Kidney epithelial cell (primary cell): Measurements from ENCODE around the gene VPS16. TPM values are rescaled to one million over a fixed set of nuclear protein-coding genes. Genes with fewer than 3 reads are reported as not detected.
A peak's percentile ranks its signal among the peaks of the same experiment; 100 is the strongest.

ENCODE experiments used
- DNase-seq: peaks from one replicate; pipeline ENCODE4 v3.0.0-alpha.2; 2010; ENCODE audit warnings: low read depth
- H3K27me3 ChIP-seq: 2 replicates; pipeline ENCODE4 v1.6.0; 2011; ENCODE audit warnings: low read length; ENCODE audit not compliant: control insufficient read depth, insufficient read depth
- H3K36me3 ChIP-seq: 2 replicates; pipeline ENCODE4 v1.5.1; 2011; ENCODE audit warnings: low read length; ENCODE audit not compliant: control insufficient read depth, insufficient read depth
- H3K4me3 ChIP-seq: 2 replicates; pipeline ENCODE4 v1.5.1; 2011; ENCODE audit warnings: low read depth, mild to moderate bottlenecking, control low read depth, low read length
- total RNA-seq: library from RNA; depleted of rRNA; stranded (reverse); fragments of >200 nt; gene quantifications from 2 replicates; pipeline ENCODE4 v1.2.3, GENCODE V29; 2015
- TF ChIP-seq, protein P1 (sequence below): IDR thresholded peaks from 2 replicates; pipeline ENCODE4 v1.5.1; 2011; ENCODE audit warnings: mild to moderate bottlenecking, moderate library complexity, low read length, control low read depth, inconsistent platforms; ENCODE audit not compliant: insufficient read depth, poor library complexity, severe bottlenecking

Gene VPS16
- total RNA-seq, 1 donor from 2014 or later: 38.6 TPM

DNA sequence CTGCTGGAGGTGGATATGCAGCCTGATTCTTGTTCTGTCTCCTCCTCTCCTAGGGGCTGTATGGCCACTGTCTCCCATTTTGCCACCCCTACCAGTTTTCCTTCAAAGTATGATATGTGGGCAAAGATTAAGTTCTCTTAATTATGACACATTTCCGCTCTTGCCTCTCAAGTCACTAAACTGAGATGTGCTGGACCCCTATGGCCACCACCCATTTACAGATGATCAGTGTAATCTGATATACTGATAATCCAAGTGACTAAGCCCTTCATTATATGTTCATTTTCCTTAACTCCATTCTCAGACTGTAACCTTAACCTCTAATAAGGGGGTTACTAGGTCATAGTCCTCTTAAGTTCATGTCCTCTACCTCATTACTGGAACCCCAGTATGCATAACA is 26.5 kb upstream of the VPS16 start:
- DNase-seq: no peak
- H3K4me3 ChIP-seq: no peak overlapping the region

GRCh38 chr20:2814587-2815051 is 25.9 kb upstream of the VPS16 start, which contains the start of gene C20orf141:
C20orf141 (plus strand) TSS chr20:2814987; CDS start chr20:2815185, 198 bp downstream.
- H3K36me3 ChIP-seq: no peaks in the 10 kb centered on the region
- no peak within 1 kb of the TSS for H3K4me3 ChIP-seq
- H3K27me3 ChIP-seq: peaks cover 6% of the 10 kb centered on the region
- peak; percentile 85 for DNase-seq
- TF ChIP-seq, protein P1, sequence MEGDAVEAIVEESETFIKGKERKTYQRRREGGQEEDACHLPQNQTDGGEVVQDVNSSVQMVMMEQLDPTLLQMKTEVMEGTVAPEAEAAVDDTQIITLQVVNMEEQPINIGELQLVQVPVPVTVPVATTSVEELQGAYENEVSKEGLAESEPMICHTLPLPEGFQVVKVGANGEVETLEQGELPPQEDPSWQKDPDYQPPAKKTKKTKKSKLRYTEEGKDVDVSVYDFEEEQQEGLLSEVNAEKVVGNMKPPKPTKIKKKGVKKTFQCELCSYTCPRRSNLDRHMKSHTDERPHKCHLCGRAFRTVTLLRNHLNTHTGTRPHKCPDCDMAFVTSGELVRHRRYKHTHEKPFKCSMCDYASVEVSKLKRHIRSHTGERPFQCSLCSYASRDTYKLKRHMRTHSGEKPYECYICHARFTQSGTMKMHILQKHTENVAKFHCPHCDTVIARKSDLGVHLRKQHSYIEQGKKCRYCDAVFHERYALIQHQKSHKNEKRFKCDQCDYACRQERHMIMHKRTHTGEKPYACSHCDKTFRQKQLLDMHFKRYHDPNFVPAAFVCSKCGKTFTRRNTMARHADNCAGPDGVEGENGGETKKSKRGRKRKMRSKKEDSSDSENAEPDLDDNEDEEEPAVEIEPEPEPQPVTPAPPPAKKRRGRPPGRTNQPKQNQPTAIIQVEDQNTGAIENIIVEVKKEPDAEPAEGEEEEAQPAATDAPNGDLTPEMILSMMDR: no peak

More for the DNA sequence above, 26.5 kb upstream of the VPS16 start:
- H3K36me3 ChIP-seq: no peaks in the 10 kb centered on the region
- TF ChIP-seq, protein P1: no peak
- H3K27me3 ChIP-seq: peaks cover 6% of the 10 kb centered on the region

GRCh38 chr20:2815242-2815900 is 25.2 kb upstream of the VPS16 start:
- no peak for DNase-seq
- Histone ChIP-seq H3K4me3 (no peak overlapping the region), H3K27me3 (peaks cover 10% of the 10 kb centered on the region), H3K36me3 (no peaks in the 10 kb centered on the region)
- TF ChIP-seq, protein P1: no peak

DNA sequence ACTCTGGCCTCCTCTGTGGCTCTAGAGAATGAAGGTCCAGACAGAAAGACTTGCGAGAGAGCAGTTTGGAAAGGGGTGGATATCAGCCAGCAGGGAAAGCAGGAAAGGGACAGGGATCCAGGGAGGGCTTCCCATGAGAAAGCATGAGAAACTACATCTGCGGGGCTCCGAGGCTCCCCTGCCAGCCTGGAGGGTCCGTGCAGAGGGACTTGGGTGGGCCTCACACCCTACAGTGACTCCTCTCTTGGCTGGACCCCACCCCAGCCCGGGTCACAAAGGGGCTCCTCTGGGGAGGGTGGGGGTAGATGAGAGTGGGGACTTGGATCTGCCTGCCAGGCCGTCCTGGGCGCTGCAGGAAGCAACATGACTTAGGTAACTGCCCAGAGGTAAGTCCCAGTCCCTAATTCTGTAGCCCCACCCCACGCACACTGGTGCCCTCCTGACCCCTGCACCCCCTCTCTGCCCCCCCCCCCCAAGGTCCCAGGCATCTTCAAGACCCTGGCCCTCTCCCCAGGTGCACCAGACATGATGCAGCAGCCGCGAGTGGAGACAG is 24.4 kb upstream of the VPS16 start, which contains the start of gene TMEM239:
Gene TMEM239 (plus strand): TSS at position 335 of the 553 bp plus-strand sequence. CDS start 191 bp downstream, at position 526.
- H3K4me3 ChIP-seq: no peak within 1 kb of the TSS
- no peak for DNase-seq
- TF ChIP-seq, protein P1: no peak
- H3K27me3 ChIP-seq: peaks cover 17% of the 10 kb centered on the region
- H3K36me3 ChIP-seq: no peaks in the 10 kb centered on the region

DNA sequence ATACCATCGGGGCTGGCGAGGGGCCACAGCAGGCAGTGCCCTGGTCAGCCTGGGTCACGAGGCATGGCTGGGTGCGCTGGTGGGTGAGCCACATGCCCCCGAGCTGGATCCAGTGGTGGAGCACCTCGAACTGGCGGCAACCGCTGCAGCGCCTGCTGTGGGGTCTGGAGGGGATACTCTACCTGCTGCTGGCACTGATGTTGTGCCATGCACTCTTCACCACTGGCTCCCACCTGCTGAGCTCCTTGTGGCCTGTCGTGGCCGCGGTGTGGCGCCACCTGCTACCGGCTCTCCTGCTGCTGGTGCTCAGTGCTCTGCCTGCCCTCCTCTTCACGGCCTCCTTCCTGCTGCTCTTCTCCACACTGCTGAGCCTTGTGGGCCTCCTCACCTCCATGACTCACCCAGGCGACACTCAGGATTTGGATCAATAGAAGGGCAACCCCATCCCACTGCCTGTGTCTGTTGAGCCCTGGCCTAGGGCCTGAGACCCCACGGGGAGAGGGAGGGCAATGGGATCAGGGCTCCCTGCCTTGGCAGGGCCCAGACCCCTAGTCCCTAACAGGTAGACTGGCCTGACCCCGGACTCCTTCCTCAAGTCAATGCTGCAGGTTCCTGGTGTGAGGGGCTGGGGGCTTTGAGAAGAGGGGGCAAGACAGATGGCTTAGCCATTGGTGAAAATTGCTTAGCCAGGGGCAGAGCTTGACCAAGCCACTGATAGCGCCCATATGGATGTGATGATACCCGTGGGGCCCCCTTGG is 23.8 kb upstream of the VPS16 start:
- TF ChIP-seq, protein P1: no peak
- Histone ChIP-seq H3K36me3 (no peaks in the 10 kb centered on the region), H3K4me3 (no peak overlapping the region), H3K27me3 (peaks cover 23% of the 10 kb centered on the region)
- DNase-seq: no peak
